Activated CD8-positive, alpha-beta memory T cell treated with anti-CD3 and anti-CD28 coated beads, Interleukin-2, amount 50 U/mL, for 24 hours (primary cell): ENCODE data around the gene TOMM6.

ENCODE experiments used
- DNase-seq: peaks from one replicate; pipeline ENCODE4 v3.0.0-alpha.2; 2020; ENCODE audit errors: extremely low read depth

Gene TOMM6

DNA sequence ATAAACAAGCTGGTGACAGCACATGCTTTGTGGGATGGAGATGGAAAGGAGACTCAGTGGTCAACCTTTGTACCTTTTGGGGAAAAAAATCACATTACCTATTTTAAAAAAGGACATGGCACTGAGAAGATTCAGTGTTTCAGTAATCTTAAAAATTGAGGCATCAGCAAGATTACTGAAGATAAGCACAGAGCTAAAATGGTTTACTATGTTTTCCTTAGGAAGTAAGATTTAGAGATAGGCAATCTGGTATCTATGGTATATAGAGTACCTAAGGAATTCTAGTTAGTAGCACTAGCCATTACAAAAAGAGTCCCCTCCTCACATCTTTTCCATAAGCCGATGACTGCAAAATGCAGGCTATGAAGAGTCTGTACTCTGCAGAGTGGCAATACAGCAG, 35.7 kb downstream of the TOMM6 start:
- DNase-seq = no peak

- DNase-seq = no peak
Measured at GRCh38 chr6:41824571-41825569, 37.4 kb downstream of the TOMM6 start.

DNA sequence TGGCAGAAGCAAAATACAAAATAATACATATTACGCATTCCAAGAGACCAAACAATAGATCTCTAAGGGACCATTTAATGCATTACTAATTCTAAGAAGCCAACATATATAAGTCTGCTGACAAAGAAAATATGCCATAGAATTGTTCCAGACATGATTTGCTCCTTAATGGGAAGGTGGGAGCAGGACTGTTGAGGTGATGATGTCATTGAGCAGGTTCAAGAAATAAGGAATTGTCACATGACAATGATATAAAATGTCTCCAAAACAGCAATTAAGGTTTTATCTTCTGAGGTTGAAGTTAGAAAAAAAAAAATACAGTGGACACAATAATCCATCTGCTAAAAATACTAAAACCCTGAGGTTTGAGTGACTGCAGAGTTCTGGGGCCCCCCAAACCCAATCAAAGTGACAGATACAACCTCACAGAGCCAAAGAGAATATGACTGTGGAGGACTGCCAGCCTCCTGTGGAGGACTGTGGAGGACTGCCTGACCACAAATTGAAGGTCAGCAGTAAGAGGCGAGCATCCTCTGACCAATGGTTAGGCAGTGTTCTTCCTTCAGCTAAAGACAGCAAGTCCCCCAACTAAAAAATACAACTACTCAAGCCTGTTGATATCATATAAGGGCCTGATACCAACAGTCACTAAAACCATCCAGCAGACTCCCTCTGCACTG, 39.0 kb downstream of the TOMM6 start:
- no peak for DNase-seq

- DNase-seq = no peak
Measured at GRCh38 chr6:41832263-41832662, 44.8 kb downstream of the TOMM6 start.

DNA sequence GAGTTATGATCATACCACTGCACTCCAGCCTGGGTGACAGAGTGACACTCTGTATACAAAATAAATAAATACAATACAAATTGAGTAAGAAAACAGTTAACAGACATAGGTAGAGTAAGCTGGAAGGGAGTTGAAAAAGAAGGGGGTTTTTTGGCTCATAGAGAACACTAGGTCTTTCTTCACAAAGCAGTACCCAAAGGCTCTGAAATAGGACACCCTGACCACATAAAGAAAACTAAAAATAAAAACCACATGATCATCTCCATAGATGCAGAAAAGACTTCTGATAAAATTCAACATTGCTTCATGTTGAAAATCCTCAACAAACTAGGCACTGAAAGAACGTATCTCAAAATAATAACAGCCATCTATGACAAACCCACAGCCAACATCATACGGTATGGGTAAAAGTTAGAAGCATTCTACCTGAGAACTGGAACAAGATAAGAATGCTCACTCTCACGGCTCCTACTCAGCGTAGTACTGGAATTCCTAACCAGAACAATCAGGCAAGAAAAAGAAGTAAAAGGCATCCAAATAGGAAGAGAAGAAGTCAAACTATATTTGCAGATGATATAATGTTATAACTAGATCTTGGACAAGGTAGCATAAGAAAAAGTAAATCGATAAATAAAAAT, 48.6 kb downstream of the TOMM6 start:
- no peak for DNase-seq

DNA sequence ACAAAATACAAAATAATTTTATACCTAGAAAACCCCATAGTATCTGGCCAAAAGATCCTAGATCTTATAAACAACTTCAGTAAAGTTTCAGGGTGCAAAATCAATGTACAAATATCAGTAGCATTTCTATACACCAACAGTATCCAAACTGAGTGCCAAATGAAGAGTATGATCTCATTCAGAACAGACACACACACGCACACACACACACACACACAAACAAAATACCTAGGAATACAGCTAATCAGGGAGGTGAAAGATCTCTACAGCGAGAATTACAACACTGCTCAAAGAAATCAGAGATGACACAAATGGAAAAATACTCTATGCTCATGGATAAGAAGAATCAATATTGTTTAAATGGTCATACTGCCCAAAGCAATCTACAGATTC, 49.2 kb downstream of the TOMM6 start:
- DNase-seq = no peak
